OCI-LY3 (cell line): Measurements from ENCODE around the gene USP32.
"Not testable (repeated sequence)": the region's sequence is repeated elsewhere in the genome, so short reads cannot be mapped to it uniquely, and the experiment has no call there.

ENCODE experiments used
- H2AFZ ChIP-seq: fragments of 200-600, 300-600 bp; shearing (Covaris generic); 2 replicates; pipeline ENCODE4 v1.6.0; 2014; ENCODE audit warnings: antibody characterized with exemption, low read depth, low read length
- H3K27ac ChIP-seq: fragments of 200-600, 300-600 bp; sonication (generic); 2 replicates; pipeline ENCODE4 v1.5.1; 2014; ENCODE audit warnings: mild to moderate bottlenecking, low read length, moderate library complexity, mixed read lengths
- H3K27me3 ChIP-seq: fragments of 200-600, 300-600 bp; sonication (generic); 2 replicates; pipeline ENCODE4 v1.6.1; 2014; ENCODE audit warnings: low read depth, low read length, mixed read lengths
- H3K36me3 ChIP-seq: fragments of 200-600, 300-600 bp; sonication (generic); replicated peaks from 2 replicates; pipeline ENCODE3; 2014; ENCODE audit warnings: low read depth, low read length, mixed read lengths
- H3K4me1 ChIP-seq: fragments of 300-600, 200-600 bp; sonication (generic); 2 replicates; pipeline ENCODE4 v1.6.1; 2014; ENCODE audit warnings: low read length, mixed read lengths
- H3K4me2 ChIP-seq: fragments of 200-600, 300-600 bp; sonication (generic); 2 replicates; pipeline ENCODE4 v1.6.1; 2014; ENCODE audit warnings: low read length, mixed read lengths
- H3K4me3 ChIP-seq: fragments of 300-600, 200-600 bp; sonication (generic); 2 replicates; pipeline ENCODE4 v1.5.1; 2014; ENCODE audit warnings: antibody characterized with exemption, mild to moderate bottlenecking, low read length, moderate library complexity
- H3K79me2 ChIP-seq: fragments of 300-600, 200-600 bp; shearing (Covaris generic); 2 replicates; pipeline ENCODE4 v1.6.1; 2014; ENCODE audit warnings: mild to moderate bottlenecking, low read length, mixed read lengths
- H3K9ac ChIP-seq: fragments of 300-600, 200-600 bp; shearing (Covaris generic); 2 replicates; pipeline ENCODE4 v1.6.0; 2014; ENCODE audit warnings: mild to moderate bottlenecking, low read length, moderate library complexity
- H3K9me3 ChIP-seq: fragments of 200-600, 300-600 bp; shearing (Covaris generic); 2 replicates; pipeline ENCODE4 v1.6.1; 2014; ENCODE audit warnings: low read length, mixed read lengths; ENCODE audit not compliant: insufficient read depth
- H4K20me1 ChIP-seq: fragments of 200-600, 300-600 bp; sonication (generic); 2 replicates; pipeline ENCODE4 v1.6.1; 2016; ENCODE audit warnings: low read length, mixed read lengths; ENCODE audit not compliant: insufficient read depth
- CTCF ChIP-seq: fragments of 200-600, 300-600 bp; sonication (generic); IDR thresholded peaks from 2 replicates; pipeline ENCODE4 v1.5.1; 2014; ENCODE audit warnings: antibody characterized with exemption, low read length, low read depth
- EZH2phosphoT487 ChIP-seq: fragments of 200-600 bp; shearing (Covaris generic); IDR thresholded peaks from 2 replicates; pipeline ENCODE4 v1.6.1; 2018; ENCODE audit warnings: antibody characterized with exemption, mixed run types, low read depth

USP32 gene

GRCh38 chr17:60425626-60426025, 33.7 kb upstream of the USP32 start:
- Histone ChIP-seq H3K9ac (no peak overlapping the region), H3K27me3 (no peaks in the 10 kb centered on the region), H3K4me1 (peaks cover 14% of the 10 kb centered on the region), H3K4me3 (no peak overlapping the region), H2AFZ (no peak overlapping the region), H3K9me3 (no peaks in the 10 kb centered on the region), H3K36me3 (no peaks in the 10 kb centered on the region), H3K4me2 (no peak overlapping the region), H4K20me1 (no peaks in the 10 kb centered on the region), H3K79me2 (no peaks in the 10 kb centered on the region), H3K27ac (no peak overlapping the region)
- TF ChIP-seq CTCF (no peak), EZH2phosphoT487 (no peak)

- H3K27me3 ChIP-seq = no peaks in the 10 kb centered on the region
- no peak overlapping the region for H2AFZ ChIP-seq
- no peaks in the 10 kb centered on the region for H3K9me3 ChIP-seq
- H3K27ac ChIP-seq = no peak overlapping the region
- no peak overlapping the region for H3K4me3 ChIP-seq
- H3K4me1 ChIP-seq = peaks cover 14% of the 10 kb centered on the region
- no peak overlapping the region for H3K9ac ChIP-seq
- H3K36me3 ChIP-seq = no peaks in the 10 kb centered on the region
- no peaks in the 10 kb centered on the region for H3K79me2 ChIP-seq
- TF ChIP-seq EZH2phosphoT487 (no peak), CTCF (no peak)
- no peak overlapping the region for H3K4me2 ChIP-seq
- no peaks in the 10 kb centered on the region for H4K20me1 ChIP-seq
Observed at GRCh38 chr17:60423865-60424264, 31.9 kb upstream of the USP32 start.

GRCh38 chr17:60422162-60422665, 30.3 kb upstream of the USP32 start, which contains the start of gene CHCT1:
TSS of gene CHCT1 (plus strand) at chr17:60422489. CDS start at chr17:60422593, 104 bp downstream.
- peak within 1 kb of the TSS; percentile 75 for H3K9ac ChIP-seq
- H2AFZ ChIP-seq = peak within 1 kb of the TSS; percentile 98
- H3K79me2 ChIP-seq = no peaks in the 10 kb centered on the region
- H3K27ac ChIP-seq = peak within 1 kb of the TSS; percentile 52
- no peaks in the 10 kb centered on the region for H3K9me3 ChIP-seq
- H3K4me1 ChIP-seq = peaks cover 14% of the 10 kb centered on the region
- peak within 1 kb of the TSS; percentile 89 for H3K4me3 ChIP-seq
- TF ChIP-seq CTCF = no peak
- H3K36me3 ChIP-seq = no peaks in the 10 kb centered on the region
- no peaks in the 10 kb centered on the region for H3K27me3 ChIP-seq
- H4K20me1 ChIP-seq = no peaks in the 10 kb centered on the region
- H3K4me2 ChIP-seq = peak within 1 kb of the TSS; percentile 96

GRCh38 chr17:60421273-60422161, 29.6 kb upstream of the USP32 start:
- H3K36me3 ChIP-seq = no peaks in the 10 kb centered on the region
- H3K27ac ChIP-seq = peak overlapping the region; percentile 52
- peaks cover 14% of the 10 kb centered on the region for H3K4me1 ChIP-seq
- peak overlapping the region; percentile 89 for H3K4me3 ChIP-seq
- H4K20me1 ChIP-seq = no peaks in the 10 kb centered on the region
- H3K9ac ChIP-seq = peak overlapping the region; percentile 75
- H3K9me3 ChIP-seq = no peaks in the 10 kb centered on the region
- no peak for TF ChIP-seq EZH2phosphoT487
- peak; percentile 99 for TF ChIP-seq CTCF
- no peaks in the 10 kb centered on the region for H3K79me2 ChIP-seq
- H3K27me3 ChIP-seq = no peaks in the 10 kb centered on the region
- H3K4me2 ChIP-seq = peak overlapping the region; percentile 96
- H2AFZ ChIP-seq = peak overlapping the region; percentile 98

GRCh38 chr17:60419875-60420274, 27.9 kb upstream of the USP32 start:
- H3K4me1 ChIP-seq = peaks cover 14% of the 10 kb centered on the region
- H3K27me3 ChIP-seq, H3K79me2 ChIP-seq, H3K9me3 ChIP-seq, H3K36me3 ChIP-seq, H3K4me3 ChIP-seq, H3K4me2 ChIP-seq, H3K9ac ChIP-seq, H2AFZ ChIP-seq, H4K20me1 ChIP-seq, H3K27ac ChIP-seq: not testable (repeated sequence)

- H3K4me2 ChIP-seq, H3K9me3 ChIP-seq, H4K20me1 ChIP-seq, H3K9ac ChIP-seq, H3K36me3 ChIP-seq, H2AFZ ChIP-seq, H3K27ac ChIP-seq, H3K27me3 ChIP-seq, H3K4me3 ChIP-seq, H3K79me2 ChIP-seq: not testable (repeated sequence)
- H3K4me1 ChIP-seq = peaks cover 14% of the 10 kb centered on the region
Observed at GRCh38 chr17:60419003-60419402, 27.1 kb upstream of the USP32 start.
